Limb (tissue), 2 donors: Measurements from ENCODE around the gene RBM39.
A peak's percentile ranks its signal among the peaks of the same experiment; 100 is the strongest.
"Not testable (repeated sequence)": the region's sequence is repeated elsewhere in the genome, so short reads cannot be mapped to it uniquely, and the experiment has no call there.

Experiments used
- DNase-seq, 2 donors: peaks; one replicate each; pipeline ENCODE4 v3.0.0-alpha.2; 2016; ENCODE audit errors: extremely low spot score in 2 of 2

Gene RBM39

DNA sequence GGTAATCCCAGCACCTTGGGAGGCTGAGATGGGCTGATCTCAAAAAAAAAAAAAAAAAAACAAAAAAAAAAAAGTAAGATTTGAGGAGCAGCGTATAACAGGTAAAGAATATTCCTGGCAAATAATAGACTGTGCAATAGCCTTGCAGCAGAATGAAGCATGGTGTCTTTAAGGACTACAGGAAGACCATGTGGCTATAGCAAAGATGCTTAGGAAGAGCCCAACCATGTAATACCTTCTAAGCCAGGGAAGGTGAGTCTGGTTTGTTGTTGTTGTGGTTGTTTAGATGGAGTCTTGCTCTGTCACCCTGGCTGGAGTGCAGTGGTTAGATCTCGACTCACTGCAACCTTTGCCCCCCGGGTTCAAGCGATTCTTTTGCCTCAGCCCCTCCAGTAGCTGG is 14.3 kb upstream of the RBM39 start:
- no peak for DNase-seq

DNA sequence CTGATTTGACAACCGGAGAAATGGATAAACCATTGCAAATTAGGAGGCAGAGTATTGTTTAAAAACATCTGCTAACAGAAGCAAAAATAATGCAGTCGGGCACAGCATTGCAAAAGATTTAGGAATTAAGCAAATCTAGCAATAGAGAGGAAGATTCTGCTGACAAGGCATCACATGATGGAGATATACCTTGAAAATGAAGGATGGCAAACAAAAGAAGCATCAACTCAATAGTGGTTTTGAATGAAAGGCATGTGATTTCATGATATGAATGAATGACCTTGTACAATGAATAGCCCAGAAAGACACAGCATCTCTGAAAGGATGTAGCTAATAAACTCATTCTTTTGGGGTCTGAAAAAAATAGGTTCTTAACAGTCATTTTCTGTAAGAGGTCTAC is 8.6 kb upstream of the RBM39 start:
- no peak for DNase-seq

- DNase-seq, result not testable (repeated sequence)
Measured at GRCh38 chr20:35744492-35744841, 2.4 kb upstream of the RBM39 start.

DNA sequence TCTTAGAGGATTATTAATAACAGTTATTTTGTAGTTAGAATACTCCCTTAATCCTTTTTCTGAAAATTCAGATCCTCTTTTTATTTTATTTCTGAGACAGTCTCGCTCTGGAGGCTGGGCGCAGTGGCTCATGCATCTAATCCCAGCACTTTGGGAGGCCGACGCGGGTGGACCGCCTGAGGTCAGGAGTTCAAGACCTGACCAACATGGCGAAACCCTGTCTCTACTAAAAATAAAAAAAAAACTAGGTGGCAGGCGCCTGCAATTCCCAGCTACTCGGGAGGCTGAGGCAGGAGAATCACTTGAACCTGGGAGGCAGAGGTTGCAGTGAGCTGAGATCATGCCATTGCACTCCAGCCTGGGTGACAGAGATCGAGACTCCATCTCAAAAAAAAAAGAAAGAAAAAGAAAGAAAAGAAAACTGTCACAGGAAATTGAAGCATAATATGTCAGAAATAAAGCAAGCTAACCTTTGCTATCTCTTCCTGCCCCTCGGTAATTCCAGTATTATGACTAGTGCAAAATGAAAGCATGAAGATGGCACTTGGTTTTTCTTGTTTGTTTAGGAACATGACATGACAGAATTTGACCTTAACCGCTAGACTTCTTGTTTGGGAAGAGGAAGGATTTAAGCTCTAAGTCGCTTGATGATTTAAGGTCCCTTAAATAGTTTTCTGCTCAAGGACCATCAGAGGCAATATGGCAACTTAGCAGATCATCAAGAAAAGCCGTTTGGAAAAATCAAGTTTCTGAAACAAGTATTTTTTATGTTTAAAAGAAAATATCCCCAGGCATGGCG is 1.8 kb upstream of the RBM39 start:
- DNase-seq, result no peak

- no peak for DNase-seq
Measured at GRCh38 chr20:35742741-35743523, 872 bp upstream of the RBM39 start.

DNA sequence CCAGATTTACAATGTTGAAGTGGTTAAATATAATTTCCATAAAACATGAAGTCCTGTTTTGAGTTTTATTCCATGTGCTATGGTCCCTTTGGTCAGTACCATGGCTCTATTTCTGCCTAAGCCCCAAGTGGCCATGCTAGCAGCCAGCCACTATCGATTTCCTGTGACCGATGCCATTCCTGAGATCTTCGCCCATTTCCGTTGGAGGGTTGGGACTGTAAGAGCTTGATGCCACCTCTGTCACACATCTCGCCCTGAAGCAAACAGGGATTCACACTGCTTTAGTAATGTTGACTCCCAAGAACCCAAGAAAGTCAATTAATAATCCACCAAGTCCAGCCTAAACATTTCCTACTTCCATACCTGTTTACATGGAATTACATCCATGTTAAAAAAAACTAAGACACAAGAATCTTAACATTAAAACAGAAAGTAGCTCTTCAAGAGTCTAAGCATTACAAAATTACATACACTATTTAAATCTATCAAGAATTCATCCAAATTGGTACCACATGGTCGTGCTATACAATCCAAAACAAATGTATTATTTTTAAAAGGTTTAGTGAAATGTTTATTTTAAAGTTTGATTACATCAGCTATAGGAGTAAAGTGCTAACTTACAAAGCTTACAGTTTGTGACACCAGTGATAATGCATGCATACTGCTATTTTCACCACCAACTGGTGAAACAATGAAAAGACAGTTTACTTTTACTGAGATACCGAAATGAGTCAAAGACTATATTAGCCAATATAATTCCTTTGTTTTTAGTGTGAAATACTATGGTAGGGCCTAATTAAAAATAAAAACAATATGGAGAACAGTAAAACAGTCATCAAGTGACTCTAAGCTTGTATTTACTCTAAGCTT is 2.5 kb downstream of the RBM39 start:
- DNase-seq, result peak in 1 of 2 donors; percentile 10

DNA sequence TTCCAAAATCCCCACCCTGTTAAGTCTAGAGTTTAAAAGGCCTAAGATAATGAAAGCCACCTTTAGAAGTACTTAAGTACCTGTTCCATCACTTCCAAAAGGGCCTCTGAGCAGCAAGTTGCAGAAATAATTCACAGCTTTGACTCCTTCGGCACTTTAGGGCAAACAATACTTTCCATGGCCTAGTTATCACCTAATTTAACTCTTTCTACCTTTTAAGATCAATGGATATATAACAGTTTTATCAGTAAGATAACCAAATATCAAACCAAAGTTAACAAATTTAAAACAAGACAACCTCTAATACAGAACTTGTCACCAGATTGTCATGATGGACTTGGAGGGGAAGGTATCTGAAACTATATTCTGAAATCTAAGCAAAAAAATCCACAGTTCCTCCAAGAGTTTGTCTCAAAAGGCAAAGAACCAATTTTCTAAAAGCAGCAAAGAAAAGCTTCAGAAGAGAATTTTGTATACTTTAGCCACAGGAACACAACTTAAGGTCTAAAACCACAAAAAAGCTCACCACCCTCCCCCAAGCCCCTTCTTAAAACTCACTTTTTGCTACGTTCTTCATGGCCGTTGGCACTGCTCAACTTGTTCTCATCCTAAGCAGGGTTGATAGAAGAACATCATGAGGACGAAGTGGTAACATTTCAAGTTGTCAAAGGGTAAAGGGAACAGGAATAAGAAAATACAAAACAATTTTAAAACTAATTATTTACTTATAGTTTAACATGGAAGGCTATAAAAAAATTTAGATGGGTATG is 3.5 kb downstream of the RBM39 start:
- no peak for DNase-seq

GRCh38 chr20:35737865-35738333 is 4.2 kb downstream of the RBM39 start:
- no peak for DNase-seq

GRCh38 chr20:35735826-35736470 is 6.1 kb downstream of the RBM39 start:
- no peak for DNase-seq

GRCh38 chr20:35734777-35735649 is 7.0 kb downstream of the RBM39 start:
- no peak for DNase-seq

DNA sequence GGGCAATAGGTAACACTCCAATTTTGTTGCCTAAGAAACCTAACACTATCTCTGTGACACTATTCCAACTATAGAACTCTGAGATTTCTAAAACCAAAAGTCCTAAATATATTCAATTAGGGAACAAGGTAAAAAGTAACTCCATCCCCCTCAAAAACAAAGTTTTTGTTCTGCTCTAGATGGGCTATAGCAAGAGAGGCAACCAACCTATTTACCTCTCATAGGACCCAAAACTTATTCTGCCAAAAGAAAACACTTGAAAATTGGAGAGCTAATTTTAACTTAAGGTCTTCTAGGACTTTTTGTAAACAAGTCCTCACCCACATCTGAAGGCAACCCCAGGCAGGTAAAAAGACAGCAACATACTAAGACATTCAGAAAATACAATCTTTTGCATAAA is 7.7 kb downstream of the RBM39 start:
- no peak for DNase-seq

DNA sequence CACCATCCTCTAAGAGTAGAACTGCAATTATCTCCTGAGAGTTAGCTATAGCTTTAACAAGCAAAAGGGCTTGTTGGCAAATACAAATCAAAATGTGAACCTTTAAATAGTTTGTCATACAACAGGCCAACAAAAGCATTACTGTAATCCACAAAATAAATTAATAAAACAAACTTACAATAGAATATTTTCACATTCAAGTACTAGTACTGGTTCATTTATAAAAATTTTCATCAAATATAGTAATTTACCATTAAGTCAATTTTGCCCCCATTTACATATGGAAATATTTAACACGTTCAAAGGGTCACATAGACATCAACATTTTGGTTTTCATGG is 9.4 kb downstream of the RBM39 start:
- DNase-seq, result no peak

DNA sequence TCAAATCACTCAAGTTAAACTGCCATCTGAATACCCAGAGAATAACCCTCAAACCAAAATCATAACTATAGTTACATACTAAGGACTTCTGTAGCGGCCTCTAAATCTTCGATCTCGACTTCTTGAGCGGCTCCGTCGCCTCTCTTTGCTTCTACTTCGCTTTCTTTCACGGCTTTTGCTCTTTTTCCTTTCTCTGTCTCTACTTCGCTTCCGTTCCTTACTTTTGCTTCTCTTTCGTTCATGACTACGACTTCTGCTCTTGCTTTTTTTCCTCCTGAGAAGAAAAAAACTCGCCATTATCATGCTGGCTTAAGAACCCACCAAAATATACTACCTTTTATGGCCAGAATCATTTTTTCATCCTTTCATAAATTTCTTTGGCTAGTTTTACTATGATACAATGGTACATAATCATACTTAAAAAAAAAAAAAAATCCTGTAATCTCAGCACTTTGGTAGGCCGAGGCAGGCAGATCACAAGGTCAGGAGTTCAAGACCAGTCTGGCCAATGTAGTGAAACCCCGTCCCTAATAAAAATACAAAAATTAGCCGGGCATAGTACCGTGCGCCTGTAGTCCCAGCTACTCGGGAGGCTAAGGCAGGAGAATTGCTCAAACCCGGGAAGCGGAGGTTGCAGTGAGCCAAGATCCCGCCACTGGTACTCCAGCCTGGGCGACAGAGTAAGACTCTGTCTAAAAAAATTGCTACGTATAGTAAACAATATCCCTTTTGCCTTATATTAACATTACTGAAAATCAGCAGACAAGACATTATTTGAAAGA is 10.0 kb downstream of the RBM39 start:
- DNase-seq, result no peak

DNA sequence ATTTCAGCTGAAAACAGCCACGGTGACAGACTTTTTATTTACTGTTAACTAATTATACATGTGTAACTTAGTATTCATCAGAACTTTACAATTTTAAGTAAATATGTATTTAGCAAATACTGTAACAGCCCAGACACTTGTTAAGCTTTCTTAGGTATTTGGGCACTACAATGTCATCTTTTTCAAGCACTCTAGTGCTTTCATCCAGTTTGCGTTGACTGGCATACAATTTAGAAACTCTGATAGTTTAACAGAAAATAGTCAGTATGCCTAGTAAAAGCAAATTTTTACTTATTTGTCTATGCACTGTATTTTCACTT is 10.6 kb downstream of the RBM39 start:
- DNase-seq, result no peak

DNA sequence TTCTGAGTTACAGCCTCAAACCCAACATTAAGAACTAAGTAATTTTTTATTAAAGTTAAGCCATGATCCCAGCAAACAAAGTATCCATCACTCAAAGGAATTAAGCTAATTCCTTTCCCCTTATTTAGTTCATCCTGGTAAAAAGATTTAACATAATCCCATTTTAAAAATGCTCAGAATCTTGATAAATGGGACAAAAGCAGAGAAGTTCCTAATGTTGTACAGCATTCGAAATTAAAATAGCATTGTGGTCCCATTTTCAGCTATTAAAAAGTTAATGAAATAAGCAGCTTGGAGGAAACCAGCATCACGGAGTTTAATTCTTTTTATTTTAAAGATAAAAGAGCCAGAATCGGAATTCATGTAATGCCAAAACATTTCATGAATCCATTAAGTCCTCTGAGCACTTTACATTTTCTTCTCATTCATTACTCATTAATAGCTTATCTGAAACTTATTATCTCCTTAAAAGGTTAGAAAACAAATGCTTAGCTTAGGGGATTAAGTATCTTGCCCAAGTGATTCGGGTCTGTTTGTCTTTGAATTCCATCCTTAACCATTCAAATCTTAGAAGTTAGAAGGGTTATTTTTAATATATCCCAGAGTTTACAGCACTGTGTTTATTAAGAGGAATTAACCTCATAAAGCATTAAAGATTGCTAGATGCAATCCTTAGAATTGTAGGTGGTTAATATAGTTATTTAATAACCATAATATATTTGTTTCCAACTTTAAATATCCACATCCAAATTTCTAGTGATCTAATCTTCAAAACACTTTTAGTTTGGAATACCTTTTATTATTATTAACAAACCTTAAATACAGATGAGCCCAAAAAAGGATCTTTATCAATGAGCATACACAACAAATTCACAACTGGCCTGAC is 11.2 kb downstream of the RBM39 start:
- DNase-seq, result no peak

DNA sequence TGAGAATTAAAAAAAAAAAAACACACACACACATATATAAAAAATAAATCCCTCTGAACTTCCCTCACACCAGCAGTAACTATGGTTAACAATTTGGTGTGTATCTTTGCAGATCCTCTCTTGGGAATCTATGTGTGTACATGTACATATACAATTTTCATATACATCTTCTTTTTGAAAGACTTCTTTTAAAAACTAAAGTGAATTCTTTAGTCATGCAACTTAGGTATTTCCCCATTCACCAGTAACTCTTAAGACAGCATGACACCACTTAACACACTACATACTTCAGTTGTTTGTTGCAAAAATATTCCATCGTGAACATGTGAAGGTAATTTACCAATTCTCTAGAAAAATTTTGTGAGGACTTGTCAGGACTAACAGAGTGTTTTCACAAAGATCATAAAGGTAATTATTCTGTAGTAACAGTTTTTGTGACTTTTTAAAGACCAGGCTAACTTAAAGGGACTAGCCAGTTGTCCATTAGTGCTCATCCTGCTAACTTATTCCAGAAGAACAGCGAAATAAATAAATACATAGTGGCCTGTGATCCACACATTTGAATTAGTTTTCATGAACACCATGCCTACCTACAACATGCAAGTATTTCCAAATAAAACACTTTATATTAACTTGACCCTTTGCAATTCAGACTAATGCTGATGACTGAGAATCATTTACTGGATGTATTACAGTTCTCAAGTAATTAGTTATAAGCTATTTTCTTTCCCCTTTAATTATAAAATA is 12.1 kb downstream of the RBM39 start:
- no peak for DNase-seq

DNA sequence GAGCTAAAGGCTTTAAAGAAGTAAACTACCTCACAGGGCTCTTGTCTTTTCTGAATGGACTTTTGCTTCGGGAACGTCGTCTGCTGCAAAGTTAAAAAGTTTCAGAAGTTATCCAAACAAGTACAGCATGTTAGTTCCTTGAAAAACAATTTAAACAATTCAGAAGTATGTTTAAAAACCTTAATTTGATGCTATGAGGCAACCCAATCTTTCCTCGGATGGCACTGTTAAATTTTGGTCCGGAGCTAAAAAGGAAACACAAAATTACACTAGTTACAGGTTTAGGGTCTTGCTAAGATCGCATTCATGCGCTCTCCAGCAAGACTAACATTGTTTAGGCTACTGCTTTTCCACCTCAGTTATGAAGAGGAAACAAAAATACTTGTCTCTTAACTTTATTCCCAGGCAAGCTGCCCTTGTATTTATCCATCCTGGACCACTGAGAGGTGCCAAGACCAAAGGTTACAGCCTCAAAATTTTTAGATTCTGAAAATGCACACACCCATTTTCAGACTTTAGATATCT is 12.7 kb downstream of the RBM39 start:
- no peak for DNase-seq
